ENCODE measurements around the gene CACNA1B.
"Not testable (repeated sequence)": the region's sequence is repeated elsewhere in the genome, so short reads cannot be mapped to it uniquely, and the experiment has no call there.

Gene CACNA1B

GRCh38 chr9:137877506-137878122, at the start of gene CACNA1B:
TSS of gene CACNA1B (plus strand) at chr9:137877782. CDS start at chr9:137877934, 152 bp downstream.
- DNase-seq (ENCODE audit: low read depth), result not testable (repeated sequence)

DNA sequence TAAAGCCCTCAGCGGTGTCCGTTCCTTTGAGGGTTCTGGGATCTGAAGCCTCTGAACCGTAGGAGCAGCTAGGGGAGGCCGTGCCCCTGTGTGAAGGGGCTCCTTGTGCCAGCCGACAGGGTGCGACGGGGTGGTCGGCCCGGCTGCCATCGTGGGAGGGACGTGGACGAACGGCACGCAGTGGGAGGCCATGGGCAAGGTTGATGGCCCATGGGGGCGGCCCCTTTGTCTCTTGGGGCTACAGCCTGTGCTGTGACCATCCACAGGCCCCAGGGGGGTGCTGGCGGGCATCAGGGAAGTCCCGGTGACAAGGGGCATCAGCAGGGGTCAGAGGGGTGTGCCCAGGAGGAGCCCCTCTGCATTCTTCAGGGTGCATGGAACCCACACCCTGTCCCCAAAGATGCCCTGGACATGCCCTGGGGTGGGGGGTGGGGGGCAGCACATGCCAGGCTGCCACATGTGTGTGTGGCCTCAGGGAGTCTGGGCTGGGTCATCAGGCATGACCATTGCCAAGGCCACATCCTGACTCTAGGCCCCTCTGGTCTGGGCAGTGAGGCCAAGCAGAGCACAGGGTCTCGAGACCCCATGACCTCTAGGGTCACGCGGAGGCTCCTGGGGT, 49.6 kb upstream of the CACNA1B start:
- no peak for DNase-seq (ENCODE audit: low read depth)

DNA sequence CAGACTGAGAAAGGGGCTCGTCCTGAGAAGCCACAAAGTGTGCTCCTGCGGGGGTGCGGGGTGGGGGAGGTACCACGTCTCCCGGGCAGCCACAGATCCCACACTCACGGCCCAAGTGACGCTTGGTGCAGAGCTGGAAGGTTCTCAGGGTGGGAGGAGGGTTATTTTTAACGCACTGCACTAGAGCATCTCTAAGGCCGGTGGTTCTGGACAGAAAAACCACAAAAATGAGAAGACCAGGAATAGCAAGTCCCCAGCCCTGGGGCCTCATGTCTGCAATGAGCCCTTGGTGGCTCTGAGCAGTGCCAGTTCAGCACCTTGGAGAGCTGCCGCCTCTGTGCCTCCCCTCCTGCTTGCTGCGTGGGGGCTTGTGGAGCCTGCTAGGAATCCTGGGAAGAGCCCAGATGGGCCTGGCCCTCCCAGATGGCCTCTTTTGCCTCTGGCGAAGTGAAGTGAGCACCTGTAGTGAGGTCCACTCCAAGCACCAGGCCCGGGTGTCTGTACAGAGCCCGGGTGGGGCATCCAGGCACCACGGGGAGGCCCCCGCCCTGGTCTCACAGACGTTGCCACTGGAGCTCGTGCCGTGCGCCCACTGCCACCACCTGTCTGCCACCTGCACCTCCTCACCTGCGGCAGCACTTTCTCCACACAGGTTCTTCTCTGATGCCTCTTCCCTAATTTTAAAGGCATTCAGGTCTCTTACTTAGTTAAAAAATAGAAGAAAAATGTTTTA, 48.9 kb upstream of the CACNA1B start:
- DNase-seq (ENCODE audit: low read depth), result no peak

DNA sequence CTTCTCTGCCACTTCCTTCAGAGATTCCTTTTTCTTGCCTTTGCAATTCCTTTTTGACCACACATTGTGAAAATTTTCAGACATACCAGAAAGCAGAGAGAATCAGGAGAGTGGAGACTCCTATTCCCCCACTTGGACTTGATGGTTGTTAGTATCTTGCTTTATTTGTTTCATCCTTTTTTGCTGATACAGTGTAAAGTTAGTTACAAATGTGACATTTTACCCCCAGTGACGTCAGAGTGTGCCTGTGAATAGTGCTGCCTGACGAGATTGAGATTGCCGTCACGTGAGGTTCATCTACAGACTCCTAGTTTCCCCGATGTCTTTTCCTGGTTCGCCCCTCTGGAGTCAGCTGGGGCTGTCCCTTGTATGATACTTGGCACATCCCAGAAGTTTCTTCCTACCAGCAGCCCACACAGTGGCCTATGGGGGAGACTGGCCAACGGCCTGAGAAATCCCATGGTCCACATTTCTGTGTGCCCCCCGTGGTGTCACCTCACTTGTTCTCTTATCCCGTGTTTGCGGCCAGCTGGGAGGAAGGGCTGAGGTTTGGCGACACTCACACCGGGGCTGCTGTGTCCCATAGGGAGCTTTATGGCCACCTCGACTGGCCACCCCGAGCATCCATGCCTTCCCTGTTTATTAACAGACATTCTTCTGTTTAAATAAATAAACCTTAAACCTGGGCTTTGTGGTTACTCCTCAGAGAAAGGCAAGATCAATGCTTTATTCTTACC, 48.2 kb upstream of the CACNA1B start:
- no peak for DNase-seq (ENCODE audit: low read depth)

DNA sequence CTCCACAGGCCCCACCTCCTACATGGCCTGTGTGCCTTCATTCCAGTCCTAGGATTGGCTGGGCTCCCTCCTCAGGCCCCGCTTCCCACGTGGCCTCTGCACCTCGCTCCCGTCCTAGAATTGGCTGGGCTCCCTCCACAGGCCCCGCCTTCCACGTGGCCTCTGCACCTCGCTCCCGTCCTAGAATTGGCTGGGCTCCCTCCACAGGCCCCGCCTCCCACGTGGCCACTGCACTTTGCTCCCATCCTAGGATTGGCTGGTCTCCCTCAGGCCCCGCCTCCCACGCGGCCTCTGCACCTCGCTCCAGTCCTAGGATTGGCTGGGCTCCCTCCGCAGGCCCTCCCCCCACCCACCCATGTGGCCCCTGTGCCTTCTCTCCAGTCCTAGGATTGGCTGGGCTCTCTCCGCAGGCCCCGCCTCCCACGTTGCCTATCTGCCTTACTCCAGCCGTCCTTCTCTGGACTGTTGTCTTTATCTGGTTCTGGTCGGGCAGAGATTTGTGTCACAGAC, 45.3 kb upstream of the CACNA1B start:
- no peak for DNase-seq (ENCODE audit: low read depth)

- no peak for DNase-seq (ENCODE audit: low read depth)
Measured at GRCh38 chr9:137832830-137833590, 44.6 kb upstream of the CACNA1B start.

GRCh38 chr9:137833721-137834613, 43.6 kb upstream of the CACNA1B start:
- no peak for DNase-seq (ENCODE audit: low read depth)

DNA sequence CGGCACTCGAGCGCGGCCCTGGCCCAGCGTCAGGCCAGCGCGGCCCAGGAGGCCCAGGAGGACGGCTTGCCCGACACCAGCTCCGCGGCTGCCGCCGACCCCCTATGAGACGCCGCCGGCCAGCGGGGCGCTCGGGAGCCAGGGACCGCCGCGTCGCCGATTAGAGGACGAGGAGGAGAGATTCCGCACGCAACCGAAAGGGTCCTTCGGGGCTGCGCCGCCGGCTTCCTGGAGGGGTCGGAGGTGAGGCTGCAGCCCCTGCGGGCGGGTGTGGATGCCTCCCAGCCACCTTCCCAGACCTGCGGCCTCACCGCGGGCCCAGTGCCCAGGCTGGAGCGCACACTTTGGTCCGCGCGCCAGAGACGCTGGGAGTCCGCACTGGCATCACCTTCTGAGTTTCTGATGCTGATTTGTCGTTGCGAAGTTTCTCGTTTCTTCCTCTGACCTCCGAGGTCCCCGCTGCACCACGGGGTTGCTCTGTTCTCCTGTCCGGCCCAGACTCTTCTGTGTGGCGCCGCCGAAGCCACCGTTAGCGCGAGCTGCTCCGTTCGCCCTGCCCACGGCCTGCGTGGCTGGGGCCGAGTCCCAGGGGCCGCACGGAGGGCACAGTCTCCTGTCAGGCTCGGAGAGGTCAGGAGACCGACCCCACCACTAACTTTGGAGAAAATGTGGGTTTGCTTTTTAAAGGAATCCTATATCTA, 42.6 kb upstream of the CACNA1B start:
- no peak for DNase-seq (ENCODE audit: low read depth)

GRCh38 chr9:137836151-137836830, 41.3 kb upstream of the CACNA1B start:
- DNase-seq (ENCODE audit: low read depth), result no peak

DNA sequence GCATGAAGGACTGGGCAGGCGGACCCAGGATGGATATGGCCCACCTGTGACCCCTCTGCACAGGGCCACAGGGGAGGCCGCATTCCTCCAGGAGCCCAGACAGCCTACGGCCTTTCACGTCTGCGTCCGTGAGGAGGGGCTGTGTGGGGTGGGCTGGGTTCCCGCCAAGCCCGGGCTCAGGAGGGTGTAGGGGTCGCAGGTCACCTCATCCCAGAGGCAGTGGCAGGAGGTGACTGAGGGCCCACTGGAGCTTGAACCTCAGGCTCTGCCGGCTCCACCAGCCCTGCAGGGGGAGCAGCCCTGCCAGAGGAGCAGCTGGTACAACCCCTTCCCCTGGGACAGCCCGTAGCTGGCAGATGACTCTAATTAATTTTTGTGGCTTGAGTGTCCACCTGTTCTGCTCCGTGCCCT, 40.7 kb upstream of the CACNA1B start:
- no peak for DNase-seq (ENCODE audit: low read depth)

DNA sequence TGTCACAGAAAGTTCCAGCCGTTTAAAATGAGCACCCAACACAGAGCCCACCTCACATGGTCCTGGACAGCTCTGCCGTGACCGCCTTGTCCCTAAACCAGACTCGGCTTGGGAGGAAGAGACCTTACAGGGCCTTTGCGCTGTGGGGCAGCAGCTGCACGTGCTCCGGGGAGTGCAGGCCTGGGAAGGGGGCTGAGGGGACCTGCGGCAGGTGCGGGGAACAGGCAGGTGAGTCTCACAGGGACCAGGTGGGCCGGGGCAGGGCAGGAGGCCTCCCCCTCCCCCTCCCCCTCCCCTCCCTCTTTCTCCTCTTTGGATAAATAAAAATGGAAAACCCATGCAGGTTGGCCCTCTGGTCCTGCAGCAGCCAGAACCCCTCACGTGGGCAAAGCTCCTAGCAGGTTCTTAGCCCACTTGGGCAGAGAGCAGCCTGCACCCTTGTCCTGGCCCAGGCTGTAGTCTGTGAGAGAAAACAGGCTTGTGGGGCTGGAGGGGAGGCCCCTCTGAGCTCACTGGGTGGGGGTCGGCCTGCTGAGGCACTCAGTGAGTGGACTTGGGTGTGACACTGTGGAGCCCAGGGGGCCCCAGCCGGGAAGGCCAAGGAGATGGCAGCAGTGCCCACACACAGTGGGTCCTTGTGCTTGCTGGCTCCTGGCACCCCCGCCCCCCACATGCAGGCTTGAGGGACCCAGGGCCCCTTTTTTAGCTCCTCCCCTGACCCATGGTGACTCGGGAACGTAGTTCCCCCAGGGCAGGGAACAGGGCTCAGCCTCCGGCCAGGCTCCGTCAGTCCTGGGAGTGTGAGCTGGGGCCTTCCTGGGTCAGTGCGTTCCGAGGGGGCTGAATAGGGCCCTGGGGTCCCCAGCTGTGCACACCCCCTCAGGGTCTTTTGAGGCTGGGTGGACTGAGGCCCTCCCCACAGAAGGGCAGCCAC, 40.0 kb upstream of the CACNA1B start:
- DNase-seq (ENCODE audit: low read depth), result no peak

GRCh38 chr9:137838576-137838975, 39.0 kb upstream of the CACNA1B start:
- no peak for DNase-seq (ENCODE audit: low read depth)

GRCh38 chr9:137843355-137843754, 34.2 kb upstream of the CACNA1B start:
- no peak for DNase-seq (ENCODE audit: low read depth)

DNA sequence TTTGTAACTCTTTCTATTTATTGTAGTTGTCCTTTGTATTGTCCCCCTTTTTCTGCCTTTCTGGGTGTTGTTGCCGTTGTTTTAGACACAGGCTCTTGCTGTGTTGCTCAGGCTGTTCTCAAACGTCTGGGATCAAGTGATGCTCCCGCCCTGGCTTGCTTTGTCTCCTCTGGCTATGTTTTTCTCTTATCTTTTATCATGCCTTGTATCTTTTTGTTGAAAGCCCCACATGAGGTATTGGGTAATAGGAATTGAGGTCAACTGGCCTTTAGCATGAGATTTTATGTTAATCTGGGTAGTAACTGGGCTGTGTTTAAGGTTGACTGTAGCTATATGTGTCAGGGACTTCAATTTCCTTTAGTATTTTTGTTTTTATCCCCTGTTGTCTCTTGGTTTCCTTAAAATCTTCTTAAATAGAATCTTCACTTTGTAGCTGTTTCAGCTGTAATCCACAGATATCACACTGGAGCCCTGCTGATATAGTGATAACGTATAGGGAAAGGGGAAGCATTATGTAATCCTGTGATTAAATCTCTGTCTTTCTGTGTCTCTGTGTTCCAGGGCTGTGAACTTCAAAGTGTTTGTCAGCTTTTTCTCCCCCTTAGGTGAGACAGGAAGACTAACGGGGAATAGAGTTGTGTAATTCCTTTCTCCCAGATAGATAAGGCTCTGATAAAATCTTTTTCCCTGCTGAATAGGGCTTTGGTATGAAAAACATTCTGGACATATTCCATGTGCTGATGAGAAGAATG, 25.9 kb upstream of the CACNA1B start:
- DNase-seq (ENCODE audit: low read depth), result no peak

- DNase-seq (ENCODE audit: low read depth), result no peak
Measured at GRCh38 chr9:137853392-137853995, 24.1 kb upstream of the CACNA1B start.

- no peak for DNase-seq (ENCODE audit: low read depth)
Measured at GRCh38 chr9:137860361-137860760, 17.2 kb upstream of the CACNA1B start.

DNA sequence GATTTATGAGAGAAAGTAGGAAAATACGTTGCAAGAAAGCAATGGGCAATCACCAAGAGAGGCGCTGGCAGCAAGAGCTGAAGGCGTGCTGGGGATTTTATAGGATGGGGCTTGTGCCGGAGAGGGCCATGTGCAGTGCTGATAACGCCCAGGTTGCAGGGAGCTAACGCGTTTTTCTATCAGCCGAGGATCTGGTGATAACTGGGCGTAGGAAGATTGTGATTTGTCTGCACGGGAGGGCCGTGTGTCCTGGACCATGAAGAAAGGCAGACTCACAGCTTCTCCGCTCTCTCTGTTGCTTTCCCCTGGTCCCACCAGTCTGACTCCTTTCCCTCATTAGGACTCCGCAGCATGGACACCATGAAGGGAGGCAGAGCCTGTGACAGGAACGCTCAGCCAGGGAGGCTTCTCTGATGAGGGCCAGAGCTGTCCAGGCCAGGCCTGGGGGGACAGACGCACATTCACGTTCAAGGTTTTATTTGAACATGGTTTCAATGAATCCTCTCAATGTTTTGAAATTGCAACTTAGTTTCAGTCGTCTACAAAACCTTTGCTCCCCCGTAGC, 11.9 kb upstream of the CACNA1B start:
- no peak for DNase-seq (ENCODE audit: low read depth)

Data from activated T-cell treated with anti-CD3 and anti-CD28 coated beads for 24 hours (primary cell).